HG03103 (cell line): ENCODE results near the gene SHISAL1.
A peak's percentile ranks its signal among the peaks of the same experiment; 100 is the strongest.
"Not testable (repeated sequence)": the region's sequence is repeated elsewhere in the genome, so short reads cannot be mapped to it uniquely, and the experiment has no call there.

Experiments
- ATAC-seq: cut with Tn5 transposase; IDR thresholded peaks from one replicate; pipeline ENCODE4 v1.9.1; 2021; ENCODE audit warnings: low read depth; ENCODE audit not compliant: unreplicated experiment

The SHISAL1 gene

DNA sequence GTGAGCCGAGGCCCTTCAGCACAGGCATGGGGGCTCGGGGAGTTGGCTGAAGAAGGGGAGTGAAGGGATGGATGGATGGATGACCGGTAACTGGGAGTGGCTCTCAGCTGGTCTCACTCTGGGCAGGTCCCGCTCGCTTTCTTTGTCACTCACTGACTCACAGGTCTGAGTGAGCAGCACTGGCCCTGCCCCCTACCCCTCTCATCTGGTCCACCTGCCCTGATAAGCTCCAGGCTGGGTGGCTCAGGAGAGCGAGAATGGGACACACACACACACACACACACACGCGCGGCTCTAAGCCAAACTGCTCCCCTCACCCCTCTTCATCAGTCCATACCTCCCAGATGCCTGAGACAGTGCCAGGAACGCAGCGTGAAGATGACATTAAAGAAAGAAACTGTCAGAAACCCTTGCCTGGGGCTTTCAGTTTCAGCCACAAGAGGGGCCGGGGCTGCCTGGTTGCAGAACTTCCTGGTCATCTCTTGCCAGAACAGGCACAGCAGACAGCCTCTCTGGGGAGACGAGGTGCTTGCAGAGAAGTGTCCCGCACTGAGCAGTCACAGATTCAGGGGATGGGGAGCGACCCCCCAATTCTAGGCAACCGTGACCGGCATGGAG is 16.5 kb upstream of the SHISAL1 start:
- ATAC-seq = peak; percentile 58

DNA sequence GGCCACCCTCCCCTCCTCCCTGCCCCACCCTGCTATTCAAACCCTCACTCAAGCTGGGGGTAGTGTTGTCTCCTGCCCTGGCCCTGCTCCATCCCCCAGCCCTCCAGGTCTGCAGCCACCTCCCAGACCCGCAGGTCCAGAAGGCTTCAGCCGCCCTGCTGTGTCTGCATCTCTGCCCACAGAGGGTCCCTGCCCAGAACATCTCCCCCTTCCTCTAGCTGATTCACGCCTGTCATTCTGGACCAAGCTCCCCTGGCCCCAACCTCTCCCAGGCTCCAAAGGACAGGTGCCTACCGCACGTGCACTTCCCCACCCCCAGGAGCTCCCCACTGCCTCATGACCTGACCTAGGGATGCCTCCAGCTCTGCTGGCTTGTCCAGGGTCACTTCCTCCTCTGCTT is 16.0 kb upstream of the SHISAL1 start:
- ATAC-seq = no peak

DNA sequence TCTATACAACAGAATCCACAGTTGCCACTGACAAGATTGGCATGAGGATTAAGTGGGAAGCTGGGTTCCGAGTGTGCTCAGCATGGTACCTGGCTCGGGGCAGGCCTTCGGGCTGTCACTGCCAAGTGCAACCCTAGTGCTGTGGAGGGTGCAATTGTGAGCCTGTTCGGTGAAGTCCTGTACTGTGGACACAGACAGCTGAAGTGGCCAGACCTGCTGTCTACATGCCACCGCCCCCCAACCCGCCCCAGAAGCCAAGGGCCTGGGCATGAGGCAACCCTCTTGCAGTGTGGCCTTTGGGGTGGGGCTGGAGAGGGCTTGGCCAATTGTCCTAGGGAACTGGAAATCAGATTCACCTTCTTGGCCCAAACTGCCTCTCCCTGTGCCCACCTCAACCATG is 15.6 kb upstream of the SHISAL1 start:
- ATAC-seq = no peak

DNA sequence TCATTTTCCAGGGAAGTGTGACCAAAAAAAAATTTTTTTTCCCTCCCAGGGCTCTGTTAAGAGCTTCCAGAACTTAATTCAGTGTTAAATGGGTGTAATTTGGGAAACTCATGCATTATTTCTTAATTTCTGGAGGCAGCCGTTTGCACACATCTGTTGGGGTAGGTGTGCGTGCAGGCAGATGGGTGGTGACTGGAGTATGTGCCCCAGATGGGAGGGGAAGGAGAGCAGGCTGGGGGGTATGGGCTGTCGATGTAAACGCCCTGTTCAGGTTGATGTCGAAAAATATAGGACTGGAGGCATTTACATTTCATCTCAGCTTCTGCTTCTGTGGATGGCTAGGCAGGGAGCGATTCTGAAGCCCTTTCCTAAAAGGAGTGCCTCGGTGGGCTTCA is 13.7 kb upstream of the SHISAL1 start:
- no peak for ATAC-seq

DNA sequence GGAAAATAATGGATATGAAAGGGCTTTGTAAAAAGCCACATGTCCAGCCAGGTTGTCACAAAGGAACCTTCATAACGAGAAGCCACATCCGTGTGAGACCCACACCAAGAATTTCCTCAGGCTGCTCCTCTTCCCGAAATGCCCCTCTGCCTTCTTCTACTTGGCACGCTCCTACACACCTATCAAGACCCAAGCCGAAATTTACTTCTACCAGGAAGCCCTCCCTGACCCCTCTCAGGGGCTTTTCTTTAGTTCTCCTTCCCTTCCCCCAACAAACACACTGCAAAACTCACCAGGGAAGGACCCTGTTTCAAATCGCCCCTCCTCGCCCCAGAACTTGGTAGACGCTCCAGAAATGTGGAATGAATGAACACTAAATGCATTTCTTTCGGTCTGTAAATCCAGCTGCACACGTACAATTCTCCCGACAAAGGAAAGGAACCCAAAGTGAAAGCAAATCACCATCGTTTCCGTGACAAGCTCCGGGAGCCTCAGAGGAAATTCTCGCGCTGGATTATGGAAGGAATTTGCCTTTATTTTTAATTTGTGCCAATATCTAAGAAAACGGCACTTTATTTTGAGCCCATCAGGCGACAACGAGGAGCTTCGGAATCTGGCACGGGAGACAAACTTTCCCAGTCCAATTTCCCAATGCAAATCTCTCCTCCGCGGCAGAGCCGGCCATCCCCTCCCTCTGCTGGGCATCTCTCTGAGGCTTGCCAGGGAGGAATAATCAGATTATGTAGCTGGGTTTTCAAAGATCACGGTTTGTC is 13.2 kb upstream of the SHISAL1 start:
- ATAC-seq = no peak

DNA sequence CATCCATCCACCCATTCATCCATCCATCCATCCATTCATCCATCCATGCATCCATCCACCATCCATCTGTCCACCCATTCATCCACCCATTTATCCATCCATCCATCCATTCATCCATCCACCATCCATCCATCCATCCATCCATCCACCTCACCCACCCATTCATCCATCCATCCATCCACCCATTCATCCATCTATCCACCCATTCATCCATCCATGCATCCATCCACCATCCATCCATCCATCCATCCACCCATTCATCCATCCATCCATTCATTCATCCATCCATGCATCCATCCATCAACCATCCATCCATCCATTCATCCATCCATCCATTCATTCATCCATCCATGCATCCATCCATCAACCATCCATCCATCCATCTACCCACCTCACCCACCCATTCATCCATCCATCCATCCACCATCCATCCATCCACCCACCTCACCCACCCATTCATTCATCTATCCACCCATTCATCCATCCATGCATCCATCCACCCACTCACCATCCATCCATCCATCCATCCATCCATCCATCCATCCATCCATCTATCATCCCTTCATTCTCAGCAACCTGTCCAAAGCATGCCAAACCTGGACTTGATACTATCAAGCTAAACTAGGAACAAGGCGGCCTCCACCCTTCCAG is 10.5 kb upstream of the SHISAL1 start:
- not testable (repeated sequence) for ATAC-seq

DNA sequence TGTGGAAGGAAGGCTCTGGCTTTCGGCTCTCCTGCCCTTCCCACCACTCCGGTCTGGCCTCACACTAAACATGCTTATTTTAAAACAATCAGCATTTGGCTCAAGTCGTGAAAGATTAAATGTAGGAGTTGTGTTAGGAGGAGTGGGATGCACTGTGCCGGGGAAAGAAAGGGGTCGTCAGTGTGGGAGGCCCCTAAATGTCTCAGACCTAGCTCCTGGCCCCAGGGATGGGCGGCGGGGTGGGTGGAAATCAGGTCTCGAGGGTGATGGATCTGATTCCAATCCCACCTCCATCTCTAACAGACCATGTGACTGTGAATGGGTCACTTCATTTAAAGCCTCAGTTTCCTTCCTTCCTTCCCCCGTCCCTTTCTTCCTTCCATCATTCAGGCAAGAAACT is 6.9 kb upstream of the SHISAL1 start:
- ATAC-seq = no peak

DNA sequence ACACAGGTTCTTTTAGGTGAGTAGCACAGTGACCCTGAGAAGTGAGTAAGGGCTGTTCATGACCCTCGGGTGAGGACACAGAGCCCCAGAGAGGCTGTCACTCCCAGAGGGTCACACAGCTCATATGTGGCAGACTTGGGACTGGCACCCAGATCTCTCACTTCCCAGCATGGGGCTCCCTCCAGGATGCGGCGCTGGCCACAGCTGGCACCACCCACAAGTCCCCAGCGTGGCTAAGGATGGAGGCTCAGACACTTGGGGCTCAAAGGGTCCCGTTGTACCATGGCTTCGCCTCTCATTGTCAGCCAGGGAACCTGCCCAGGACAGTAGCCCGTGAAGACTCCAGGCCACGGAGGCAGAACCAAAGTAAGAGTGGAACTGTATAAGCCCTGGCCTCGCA is 6.0 kb upstream of the SHISAL1 start:
- ATAC-seq = no peak

DNA sequence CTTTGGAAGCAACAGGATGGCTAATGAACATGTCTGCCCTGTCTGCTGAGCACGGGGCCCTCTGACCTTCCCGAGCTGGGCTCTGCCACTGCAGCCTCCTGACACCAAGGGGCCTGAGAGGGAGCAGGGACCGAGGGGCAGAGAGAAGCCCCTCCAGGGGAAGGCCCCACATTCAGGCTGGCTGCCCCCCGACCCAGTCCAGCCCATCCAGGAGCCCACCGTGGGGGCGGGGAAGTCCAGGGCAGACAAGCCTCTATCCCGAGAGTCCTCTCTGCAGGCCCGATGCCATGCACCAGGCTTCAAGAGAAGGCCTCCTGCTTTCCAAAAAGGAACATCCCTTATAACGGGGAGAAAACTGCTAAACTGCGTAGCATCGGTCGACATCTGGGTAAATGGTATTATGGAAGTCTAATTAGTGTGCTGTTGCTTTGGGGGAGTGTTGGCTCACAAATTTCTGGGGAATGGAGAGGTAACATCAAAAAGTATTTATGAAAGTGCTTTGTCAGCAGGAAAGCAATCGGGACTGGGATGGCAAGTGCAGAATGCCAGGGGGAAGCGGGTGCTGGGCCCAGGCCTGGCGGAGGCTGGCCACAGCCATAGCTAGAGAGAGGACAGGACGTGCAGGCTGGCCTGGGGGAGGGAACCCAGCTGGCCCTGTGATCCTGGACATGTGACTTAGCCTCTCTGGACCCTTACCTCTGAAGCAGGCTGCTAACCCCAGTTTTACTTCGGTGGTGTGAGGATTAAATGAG is 5.3 kb upstream of the SHISAL1 start:
- ATAC-seq = no peak

DNA sequence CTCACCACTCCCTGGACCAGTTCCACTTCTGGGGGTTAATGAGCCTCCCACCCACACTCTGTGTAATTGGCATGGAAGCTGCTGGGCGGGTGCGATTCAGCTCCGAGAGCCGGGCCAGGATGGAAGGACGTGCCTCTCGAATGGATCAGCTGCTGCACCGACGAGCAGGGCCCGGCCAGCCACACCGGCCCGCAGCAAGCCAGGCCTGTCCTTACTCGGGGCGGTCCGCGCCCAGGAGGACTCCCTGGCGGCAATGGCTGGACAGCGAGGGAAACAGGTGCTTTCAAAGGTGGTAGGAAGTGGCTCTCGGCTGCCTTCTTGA is 4.3 kb upstream of the SHISAL1 start:
- ATAC-seq = no peak

DNA sequence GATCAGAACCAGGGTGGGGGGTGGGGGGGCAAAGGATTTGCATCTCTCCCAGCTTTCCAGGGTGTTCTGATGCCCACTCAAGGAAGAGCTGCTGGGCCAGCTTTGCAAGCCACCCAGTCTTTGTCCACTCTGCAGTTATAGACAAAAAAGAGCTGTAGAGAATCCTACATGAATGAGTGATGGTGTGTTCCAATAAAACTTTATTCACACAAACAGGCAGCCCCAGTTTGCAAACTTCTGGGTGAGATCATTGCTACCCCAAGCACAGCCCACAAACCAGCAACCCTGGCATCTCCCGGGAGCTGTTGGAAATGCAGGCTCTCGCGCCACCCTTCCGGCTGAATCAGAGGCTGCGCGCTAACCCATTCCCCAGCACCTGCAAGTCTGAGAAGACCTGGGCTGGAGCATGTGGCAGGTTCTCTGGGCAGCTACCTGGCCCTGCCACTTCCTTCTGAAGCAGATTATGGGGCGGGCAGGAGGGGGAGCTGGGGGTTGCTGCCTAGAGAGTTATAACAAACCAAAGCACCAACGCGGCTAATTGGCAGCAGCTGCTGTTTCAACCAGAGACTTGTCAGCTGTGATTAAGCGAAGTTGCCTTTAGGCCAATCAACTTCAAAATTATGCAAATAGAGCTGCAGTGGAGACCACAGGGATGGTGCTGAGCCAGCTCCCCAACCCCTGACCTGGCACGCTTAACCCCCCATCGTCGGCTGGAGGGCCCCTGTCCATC is 3.8 kb upstream of the SHISAL1 start:
- ATAC-seq = no peak

DNA sequence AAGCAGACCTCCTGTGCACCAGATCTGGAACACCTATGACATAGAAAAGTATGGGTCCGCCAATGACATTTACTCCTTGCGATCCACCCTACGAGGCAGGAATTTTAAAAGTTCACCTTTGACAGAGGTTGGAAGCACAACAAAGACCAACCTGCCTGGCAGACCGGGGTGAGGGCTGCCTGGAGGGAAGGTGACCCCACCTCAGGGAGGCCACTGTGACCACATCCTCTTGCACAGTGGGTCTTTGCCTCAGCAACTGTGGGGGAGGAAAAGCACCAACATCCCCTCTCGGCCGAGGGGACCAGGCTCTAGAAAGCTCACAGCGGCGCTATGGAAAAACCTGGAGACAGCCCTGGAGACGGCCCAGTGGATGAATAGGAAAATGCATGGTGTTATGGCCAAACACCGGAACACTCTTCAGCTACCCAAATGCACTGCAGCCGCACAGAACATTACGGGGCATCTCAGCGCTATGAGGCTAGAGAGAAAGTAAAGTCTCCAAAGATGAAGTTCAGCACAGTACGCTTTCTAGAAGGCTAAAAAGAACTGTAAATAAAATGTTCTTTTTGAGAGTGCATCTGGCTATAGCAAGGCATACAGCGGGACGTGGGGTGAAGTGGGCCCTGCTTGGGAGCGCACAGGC is 1.8 kb upstream of the SHISAL1 start:
- no peak for ATAC-seq

DNA sequence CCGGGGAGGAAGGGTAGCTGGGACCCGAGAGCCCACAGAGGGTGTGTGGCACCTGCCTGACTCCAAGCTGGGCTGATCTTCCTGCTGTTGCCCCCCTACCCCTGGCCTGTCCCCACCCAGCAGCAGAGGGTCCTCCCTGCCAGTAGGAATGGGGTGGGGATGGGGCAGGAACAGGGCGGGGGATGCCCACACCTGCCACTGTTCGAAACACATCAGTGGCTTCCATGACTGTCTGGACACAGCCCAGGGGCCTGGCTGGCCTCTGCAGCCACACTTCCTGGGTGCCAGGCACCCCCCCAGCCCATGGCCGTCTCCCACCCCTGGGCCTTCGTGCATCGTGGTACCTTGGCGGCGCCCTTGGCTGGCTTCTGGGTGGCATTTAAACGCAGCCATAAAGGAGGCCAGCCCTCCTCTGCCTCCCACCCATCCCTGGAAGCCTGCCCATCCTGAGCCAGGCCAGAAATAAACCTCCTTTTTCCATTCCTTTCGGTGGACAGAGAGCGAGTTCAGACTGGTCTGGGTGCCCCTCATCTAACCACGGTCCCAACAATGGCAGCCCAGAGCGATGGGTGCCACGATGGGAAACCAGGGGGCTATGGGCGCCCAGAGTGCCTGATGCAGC is 745 bp upstream of the SHISAL1 start:
- no peak for ATAC-seq

DNA sequence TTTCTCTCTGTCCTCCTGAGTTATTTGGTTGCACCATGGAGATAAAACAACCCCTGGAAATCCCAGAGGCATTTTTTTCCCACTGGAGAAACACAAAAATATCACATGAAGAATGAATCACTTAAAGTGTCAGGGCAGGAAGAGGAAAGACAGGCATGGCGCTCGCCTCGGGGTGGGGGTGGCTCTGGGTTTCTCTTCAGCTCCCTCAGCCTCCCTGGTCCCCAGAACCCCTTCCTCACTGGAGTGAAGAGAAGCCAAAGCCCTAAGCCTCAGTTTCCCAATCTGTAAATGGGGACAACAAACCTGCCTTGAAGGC is 938 bp downstream of the SHISAL1 start:
- no peak for ATAC-seq

DNA sequence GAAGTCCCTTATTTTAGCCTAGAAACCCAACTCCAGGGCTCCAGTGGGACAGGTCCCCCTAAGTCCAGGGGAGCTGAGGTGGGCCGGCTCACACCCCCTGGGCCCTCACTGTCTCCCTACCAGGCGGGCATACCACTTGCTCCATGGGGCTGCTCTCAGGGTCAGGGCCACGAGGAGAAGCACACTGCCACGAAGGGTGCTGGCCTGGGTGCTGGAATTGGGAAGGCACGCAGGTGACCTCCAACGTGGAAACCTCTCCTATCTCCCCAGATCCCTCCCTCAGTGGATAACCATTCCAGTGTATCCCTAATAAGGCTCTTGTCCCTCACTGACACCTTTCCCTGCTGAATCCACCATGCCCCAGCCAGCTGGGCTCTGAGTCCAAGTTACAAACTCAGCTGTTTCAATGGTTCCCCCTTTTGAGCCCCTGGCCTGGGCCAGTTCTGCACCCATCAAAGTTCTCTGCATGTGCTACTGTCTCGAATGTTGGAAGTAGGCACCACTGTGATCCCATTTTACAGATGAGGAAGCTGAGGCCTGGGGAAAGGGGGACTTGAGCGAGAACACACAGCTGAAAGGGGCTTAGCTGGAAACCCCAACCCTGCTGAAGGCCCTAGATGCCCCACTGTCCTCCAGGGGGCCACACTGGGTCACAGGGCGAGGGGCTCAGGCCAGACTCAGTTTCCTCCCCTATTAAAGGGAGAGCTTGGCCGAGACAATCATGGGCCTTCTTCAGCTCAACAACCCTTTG is 1.5 kb downstream of the SHISAL1 start:
- no peak for ATAC-seq

DNA sequence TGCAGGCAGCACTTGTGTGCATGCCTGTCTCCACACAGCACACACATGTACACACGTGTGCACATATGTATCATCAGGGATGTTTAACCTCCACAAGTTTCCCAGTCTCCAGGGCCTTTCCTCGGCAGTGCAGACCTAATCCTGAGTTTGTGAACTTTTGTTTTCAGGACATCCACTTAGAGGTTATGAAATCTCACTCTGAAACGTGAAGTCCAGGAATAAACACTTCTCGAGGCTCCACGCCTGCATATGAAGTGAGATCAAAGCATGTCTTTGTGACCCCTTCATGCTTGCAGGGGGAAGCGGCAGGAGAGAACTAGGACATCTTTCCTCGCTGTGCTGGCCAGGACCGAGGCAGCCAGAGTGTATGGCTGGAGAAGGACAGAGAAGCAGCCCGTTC is 3.1 kb downstream of the SHISAL1 start:
- no peak for ATAC-seq

DNA sequence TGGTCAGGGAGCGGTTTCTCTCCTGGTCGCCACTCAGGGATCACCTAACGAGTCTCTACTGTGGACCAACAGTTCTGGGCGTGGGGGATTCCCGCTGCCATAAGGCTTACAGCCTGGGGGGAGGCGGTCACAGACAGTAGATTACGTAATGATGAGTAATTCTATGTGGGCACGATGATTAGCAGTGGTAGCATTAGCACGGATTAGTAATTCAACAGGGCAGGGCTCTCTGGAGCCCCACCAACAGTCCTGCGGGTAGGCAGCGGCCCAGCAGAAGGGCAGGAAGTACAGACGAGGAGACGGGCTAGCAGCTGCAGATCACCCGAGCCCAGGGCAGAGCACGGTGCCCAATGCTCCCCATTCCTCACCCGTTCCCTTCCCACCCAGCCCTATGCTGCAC is 3.6 kb downstream of the SHISAL1 start:
- ATAC-seq = no peak

DNA sequence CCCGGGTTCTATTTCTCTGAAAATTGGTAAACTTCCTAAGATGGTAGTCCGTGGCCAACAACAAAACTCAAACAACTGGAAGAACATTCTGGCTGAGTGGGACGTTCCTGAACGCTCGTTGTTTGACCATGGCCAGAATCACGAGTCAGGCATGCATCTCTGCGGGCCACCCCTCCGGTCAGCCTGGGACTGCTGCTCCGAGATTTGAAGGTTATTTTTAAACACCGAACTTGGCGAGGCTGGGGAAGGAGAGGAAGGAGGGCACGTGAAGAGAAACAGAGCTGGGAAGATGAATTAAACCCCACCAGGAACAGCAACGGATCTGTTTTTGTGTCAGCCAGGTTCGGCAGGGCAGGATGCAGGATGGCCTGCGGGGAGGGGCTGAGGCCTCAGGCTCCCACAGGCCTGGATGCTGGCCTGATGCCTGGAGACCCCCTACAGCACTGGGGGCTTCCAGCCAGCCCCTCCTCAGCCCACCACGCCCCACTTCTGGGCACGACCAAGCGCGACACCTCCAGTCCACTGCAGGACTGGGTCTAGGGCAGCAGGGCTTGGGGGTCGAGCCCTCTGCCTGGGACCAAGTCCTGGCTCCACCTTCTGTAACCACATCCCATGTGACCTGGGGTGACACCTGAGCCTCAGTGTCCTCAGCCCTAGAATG is 5.1 kb downstream of the SHISAL1 start:
- no peak for ATAC-seq

DNA sequence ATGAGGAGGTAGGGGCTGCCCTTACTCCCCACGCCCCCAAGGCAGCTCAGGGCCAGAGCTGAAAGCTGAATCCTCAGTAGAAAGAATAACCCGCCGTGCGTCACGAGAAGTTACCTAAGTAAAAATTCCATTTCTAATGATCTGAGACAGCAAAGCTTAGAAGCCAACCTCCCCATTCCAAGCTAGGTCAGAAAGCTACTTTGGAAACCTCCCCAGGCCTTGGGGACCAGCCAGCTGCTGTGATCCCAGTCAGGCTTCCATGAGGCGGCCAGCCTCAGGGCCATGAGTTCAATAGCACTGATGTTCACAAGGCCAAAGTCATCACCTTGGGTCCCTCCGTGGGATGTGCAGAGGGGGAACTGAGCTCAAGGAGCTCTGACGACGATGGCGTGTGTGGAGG is 6.9 kb downstream of the SHISAL1 start:
- ATAC-seq = no peak
